Left renal pelvis (tissue), 4 donors: Measurements from ENCODE around the gene N4BP2L1. TPM values are rescaled to one million over a fixed set of nuclear protein-coding genes. Genes with fewer than 3 reads are reported as not detected.

Experiments
- DNase-seq, 4 donors: peaks; one replicate each; pipeline ENCODE4 v3.0.0-alpha.2; 2013; ENCODE audit warnings: low read depth in 4 of 4, low spot score in 3 of 4
- polyA plus RNA-seq, 4 donors: library from polyadenylated mRNA; unstranded; fragments of 120-200 nt; gene quantifications; one replicate each; pipeline ENCODE4 v1.2.1, GENCODE V29; 2013; ENCODE audit not compliant: insufficient read length in 4 of 4

The N4BP2L1 gene
- polyA plus RNA-seq: 10 to 100 TPM; 17.3 to 25.6 (median 20.9) TPM

DNA sequence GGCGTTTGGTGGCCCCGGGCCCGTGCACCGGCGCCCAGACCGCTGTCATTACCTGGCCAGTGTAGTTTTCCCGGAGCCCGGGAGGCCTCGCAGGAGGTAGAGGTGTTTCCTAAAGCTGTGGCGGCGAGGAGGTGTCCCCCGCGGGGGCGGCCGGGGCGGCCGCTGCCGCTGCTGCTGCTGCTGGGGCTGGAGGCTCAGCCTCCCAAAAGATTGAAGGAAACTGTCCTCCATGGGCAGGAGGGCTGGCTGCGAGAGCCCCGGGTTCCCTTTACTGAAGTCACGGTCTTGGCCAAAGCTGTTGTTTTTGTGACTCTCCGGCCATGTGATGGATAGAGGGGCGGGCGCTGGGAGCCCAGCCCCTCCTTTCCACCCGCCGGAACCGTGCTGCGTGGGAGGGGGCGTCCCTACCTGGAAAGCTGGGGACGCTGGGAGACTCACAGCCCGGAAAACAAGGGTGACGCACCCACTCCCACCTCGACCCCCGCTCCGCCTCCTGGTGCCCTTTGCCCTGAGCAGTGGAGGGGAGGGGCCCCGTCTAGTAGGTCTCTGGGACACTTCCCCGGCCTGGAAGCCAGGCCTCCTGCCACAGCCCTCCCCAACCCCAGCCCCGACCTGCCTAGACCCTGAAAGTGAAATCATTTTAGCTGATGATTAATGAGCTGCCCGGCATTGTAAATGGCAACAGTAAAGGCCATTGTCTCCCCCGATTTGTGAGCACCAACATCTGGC, at the start of gene N4BP2L1:
N4BP2L1 (minus strand) TSS at position 279 of the 729 bp plus-strand sequence; CDS start at position 231, 48 bp downstream.
- peak in 3 of 4 donors; percentile 60 to 71 (median 62) for DNase-seq

DNA sequence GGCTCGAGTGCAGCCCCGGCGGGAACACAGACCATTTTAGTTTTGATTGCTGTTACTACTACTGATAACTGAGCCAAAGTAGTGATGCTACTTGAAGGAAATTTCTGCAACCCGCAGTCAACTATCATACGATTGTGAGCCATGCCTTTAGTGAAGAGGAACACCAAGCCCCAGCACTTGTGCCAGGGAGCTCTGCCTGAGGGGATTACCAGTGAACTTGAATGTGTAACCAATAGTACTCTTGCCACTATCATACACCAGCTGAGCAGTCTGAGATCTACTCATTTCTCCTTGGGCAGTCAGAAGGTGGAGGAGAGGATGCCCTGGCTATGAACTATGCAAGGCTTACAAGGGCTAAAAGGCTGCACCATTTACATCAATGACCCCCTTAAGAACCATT, 49.0 kb upstream of the N4BP2L1 start:
- DNase-seq: no peak

DNA sequence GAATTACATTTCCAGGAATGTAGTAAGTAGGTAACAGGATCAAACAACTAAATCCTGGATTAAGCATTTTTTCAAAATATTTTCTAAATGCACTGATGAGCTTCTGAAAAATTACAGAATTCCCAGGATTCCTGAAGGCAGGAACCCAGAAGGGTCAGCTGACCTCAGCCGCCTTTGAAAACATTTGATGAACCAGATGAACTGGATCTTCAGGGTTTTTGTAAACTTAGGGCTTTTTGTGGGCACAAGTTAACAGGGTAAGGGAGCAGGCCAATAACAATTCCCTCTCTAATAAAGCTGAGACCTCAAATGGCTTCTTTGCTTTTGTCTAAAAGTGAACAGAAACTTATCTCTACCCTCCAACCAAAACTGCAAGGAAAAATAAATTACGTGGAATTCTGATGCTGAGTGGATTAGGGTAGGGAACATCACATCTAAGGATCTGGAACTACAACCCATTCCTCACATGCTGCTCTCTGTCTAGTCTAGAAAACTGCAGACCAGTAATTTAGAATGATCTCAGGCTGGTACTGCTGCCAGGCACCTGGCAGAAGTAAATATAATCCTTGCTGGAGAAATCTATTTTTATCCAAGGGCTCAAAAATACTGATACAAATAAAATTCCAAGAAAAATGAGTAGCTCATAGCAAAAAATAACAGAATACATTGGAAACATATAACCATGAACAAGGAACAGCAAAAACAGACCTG, 48.2 kb upstream of the N4BP2L1 start:
- no peak for DNase-seq

DNA sequence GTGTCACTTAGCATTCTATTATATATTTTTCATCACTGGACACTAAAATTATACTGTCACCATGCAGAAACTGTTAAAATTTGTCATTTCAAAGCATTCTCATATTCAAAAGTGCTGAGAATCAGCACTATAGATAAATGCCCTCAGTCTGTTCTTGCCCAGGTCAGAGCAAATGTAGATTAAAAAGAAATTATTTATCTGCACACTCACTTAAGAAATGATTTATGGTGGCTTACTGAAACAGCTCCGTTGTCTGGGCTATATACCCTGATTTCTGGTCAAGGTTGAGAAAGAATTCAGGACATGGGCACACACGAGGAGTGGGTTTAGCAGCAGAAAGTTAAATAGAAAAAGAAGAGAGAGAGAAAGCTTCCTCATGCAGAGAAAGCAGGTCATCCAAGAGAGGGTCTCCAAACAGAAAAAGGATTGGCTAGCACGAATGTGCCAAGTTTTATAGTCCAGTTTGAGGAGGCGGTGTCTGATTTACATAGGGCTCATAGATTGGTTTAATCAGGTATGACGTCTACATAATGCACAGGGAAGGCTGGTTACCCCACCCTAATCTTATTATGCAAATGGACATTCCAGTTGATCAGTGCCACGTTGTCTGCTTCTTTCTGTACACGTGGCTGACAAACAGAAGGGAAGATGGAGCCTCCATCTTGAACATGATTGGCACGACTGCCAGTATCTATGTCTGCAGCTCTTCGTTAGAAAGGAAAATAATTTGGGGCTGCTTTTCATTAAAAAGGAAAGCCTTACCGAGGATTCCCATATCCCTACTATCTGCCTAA, 47.3 kb upstream of the N4BP2L1 start:
- no peak for DNase-seq

DNA sequence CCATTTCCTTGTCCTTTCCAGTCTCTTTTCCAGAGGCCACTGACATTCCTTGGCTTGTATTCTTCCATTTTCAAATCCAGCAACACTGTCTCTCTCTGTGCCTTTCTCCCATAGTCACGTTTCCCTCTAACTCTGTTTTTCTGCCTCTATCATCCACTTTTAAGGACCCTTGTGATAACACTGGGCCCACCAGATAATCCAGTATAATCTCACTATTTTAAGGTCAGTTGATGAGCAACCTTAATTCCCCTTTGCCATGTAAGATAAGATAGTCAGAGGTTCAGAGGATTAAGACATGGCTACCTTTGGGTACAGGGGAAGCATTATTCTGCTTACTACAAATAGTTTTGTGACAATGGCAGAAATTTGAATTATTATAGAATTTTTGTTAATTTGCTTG, 45.7 kb upstream of the N4BP2L1 start:
- DNase-seq: no peak

DNA sequence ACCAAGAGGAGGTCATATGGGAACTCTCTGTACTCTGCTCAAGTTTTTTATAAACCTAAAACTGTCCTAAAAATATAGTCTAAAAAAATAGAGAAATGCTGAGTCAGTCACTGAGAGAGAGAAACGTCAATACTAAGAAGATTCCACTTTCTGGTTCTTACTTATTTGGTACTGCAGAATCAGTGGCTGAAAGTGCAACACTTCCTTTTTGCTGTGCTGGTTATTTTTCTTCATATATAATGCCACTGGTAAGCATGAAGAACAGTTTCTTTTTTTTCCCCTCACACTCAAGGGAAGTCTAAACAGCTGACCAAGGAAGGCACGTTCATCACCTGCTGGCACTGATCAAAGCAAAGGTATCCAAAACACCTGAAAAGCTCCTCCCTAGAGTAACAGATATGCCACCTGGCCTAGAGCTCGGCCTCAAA, 44.3 kb upstream of the N4BP2L1 start:
- no peak for DNase-seq

DNA sequence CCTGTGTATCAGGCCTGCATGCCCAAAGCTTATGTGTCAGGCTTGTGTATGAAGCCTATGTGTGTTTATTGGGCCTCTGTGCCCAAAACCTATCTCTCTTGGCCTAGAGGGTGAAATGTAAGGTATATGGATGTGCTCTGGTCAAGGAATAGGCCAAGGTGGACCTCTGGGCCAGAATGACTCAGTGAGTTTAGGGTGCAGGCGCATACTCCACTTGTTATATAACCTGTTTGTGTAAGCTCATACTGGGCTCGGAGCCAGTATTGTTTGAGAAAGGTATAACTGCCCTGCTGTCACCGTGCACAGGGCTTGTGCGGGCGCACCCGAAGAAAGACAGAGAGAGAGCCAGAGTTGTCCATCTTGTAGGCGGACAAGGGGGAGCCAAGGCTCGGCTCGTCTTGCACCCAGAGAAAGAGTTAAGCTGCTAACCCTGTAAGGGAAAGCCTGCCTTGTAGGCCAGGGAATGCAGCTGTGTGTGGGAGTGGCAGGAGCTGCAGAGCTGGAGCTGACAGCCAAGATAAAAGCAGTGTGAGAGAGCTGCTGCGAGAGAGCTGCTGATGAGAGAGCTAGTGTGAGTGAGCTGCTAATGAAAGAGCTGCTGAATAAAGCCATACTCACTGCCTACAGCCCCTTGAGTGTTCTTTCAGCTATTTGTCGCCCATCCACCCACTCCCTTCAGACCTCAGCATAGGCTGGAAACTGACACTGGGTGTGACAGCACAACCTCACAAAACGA, 43.4 kb upstream of the N4BP2L1 start:
- DNase-seq: peak in 1 of 4 donors; percentile 29

DNA sequence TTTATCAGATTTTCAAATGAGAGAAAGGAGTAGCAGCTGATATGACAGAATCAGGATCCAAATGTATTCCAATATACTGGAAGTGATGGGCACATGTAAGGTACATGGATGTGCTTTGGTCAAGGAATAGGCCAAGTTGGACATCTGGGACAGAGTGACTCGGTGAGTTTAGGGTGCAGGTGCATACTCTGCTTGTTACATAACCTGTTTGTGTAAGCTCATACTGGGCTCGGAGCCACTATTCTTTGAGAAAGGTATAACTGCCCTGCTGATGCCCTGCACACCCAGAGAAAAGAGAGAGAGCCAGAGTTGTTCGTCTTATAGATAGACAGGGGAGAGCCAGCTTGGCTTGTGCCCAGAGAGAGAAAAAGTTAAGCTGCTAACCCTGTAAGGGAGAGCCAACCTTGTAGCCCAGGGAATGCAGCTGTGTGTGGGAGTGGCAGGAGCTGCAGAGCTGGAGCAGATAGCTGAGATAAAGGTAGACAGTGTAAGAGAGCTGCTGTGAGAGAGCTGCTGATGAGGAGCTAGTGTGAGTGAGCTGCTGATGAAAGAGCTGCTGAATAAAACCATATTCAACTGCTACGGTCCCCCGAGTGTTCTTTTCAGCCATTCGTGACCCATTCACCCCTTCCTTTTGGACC, 40.7 kb upstream of the N4BP2L1 start:
- no peak for DNase-seq

DNA sequence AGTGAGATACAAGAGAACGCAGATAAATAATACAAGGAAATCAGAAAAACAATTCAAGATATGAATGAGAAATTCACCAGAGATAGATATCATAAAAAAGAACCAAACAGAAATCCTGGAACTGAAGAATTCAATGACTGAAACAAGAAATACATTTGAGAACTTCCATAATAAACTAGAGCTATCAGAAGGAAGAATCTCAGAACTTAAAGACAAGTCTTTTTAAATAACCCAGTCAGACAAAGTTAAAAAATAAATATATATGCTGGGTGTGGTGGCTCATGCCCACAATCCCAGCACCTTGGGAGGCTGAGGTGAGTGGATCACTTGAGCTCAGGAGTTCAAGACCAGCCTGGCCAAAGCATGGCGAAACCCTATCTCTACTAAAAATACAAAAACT, 28.7 kb upstream of the N4BP2L1 start:
- DNase-seq: no peak

DNA sequence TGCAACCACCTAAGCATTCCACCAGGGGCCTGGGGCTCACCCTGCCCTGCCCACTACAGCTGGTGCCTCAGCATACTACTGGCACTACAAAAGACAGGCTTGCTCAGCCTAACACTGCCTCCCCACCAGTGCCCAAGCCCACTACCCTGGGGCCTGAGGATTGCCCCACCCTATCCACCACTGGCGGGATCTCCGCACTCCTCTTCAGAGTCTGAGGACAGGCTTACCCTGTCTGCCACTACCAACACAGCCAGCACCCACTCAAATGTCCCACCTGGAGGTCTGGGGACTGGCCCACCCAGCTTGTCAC, 27.6 kb upstream of the N4BP2L1 start:
- DNase-seq: no peak

DNA sequence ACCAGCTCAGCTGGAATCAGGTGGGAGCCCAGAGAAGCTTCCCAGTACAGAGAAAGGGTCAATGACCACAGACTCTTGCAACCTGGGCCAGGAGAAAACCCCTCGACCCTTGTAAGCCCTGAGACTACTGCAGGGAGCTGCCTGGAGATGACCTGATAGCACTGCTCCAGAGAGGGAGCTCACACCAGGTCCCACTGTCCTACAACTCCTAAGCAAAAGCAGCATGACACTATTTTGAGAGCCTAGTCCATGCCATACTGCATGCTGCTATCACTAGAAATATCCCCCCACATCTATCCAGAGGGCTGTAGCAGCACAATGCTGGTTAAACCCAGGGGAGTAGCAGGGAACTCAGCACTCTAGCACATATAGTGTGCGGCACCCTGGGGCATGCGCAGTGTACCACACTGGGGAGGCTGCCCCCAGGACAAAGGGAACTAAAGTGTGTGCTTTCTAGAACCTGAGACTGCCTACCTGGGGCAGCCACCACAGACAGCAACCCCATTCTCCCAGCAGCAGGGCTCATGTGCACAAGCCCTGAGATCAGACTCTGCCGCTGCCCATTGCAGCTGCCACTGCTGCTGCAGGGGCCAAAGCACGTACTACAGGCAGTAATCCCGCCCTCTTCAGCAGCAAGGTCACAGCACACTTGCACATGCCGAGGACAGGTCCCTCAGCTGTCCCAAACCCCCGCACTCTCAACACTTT, 27.1 kb upstream of the N4BP2L1 start:
- DNase-seq: no peak

DNA sequence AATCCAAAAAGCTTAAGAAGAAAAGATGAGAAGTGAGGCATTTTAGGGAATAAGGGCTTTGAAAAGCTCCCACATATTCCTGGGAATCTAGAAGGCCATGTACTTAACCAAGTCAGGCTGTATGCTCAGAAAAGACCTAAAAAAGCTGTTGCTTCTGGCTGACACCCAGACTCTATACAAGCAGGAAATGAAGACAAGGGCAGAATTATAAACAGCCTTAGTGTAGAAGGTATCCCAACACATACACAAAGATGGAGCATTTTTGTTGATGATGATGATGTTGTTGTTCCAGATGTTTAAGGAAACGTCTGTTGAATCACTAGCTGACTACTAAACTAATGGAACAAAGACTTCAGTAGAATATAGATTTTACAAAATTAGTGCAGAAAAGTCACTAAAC, 26.1 kb upstream of the N4BP2L1 start:
- no peak for DNase-seq

DNA sequence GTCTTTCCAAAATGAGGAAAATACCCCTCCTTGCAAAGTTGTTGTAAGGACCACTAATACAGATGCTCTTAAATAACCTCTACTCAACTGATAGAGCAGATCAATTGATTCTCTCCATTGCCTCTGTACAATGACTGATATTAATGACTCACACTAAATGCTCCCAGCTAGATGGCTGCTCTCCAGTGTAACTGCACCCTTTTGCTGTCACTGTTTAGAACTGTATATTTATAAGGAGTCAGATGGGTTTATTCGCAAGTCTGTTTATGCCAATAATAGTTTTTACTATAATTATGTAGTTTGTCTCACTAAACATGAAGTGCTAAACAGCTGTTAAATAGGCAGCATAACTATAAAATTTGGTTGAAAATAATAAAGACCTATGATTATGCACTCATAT, 21.0 kb upstream of the N4BP2L1 start:
- no peak for DNase-seq

DNA sequence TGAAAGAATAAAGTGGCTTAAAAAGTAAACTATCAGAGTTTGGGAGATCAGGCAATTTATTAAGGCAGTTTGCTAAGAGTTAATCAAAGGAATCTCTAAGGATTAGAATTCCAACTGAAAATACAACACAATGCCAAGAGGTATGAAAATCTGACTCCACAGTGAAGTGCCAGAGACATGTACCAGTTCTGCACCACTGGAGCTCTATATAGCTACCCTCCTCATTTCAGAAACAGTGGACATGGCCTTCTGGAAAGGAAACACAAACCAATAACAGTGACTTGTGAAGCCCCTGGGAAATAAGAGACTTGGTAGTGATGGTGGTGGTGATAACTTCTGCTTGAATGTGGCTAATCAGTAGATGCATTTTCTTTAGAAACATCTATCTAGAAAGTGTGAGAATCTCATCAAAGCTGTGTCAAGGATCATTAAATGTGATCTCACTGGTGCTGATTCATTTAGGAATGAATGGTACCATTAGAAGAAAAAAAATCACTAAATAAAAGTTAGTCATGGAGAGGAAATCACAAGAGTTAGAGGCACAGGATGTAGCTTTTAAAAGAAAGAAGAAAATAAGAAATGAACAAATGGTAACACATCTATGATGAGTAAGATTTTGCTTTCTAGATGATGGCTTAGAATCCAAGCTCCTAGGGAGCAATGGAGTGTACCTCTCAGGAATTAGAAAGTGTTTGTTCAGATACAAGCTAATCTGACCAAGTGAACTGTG, 20.1 kb upstream of the N4BP2L1 start:
- no peak for DNase-seq

DNA sequence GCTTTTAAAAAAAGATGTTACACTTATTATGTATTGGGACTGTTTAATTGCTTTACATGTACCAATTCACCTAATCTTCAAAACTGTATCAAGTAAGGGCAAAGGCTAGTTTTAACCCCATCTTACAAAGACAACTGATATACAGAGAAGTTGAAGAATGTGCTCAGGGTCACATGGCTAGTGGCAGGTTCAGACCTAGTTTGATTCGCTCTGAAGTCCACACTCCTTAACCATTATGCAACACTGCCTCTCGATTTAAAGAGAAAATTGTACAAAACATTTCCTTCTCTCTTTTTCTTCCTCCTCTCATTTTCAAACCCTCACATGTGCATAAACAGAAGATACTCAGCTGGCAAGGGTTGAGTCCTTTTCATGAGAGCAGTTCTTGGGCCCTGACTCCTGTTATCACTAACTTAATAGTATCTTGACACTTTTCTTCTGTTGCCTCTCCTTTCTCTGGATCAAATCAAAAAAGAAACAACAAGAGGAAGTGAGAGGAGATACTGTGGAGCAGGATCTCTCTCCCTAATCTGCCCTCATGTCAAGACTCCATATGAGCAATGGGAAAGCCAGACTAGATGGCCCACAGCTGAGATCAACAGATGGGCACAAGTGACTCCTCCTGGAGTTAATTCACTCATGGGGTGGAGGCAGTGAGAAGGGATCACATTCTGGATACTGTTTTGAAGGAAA, 19.0 kb upstream of the N4BP2L1 start:
- DNase-seq: no peak

DNA sequence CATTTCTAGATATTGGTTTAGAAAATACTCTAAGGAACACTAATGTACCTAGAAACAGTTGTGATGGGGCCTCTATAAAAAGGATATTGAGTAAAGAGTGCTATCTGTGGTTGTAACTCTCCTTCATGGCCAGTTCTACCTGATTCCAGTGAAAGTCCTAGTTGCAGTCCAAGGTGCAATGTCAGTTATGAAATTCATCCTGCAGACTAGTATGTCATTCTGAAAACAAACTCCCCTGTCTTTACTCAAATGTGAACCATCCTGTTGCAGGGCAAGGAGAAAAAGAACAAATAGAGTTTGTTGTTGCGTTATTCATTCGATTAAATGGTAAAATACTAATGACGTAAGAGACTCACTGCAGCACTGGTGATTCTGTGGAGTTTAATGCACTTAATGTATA, 18.3 kb upstream of the N4BP2L1 start:
- DNase-seq: no peak

DNA sequence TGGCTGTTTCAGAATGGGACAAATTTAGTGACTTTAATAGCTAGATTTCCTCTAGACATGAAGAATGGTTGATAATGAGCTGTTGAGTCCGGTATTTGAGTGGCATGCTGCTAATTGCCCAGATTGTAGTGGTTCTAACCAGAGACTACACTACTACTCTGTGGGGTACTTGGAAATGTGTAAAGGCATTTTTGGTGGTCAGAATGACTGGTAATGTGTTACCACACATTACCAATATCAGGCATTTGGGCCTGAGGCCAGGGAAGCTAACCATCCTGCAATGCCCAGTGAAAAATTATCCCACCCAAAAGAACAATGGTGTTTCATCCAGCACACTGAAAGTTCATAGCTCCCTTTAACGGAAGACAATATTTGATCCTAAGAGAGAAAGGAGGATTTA, 17.5 kb upstream of the N4BP2L1 start:
- no peak for DNase-seq

DNA sequence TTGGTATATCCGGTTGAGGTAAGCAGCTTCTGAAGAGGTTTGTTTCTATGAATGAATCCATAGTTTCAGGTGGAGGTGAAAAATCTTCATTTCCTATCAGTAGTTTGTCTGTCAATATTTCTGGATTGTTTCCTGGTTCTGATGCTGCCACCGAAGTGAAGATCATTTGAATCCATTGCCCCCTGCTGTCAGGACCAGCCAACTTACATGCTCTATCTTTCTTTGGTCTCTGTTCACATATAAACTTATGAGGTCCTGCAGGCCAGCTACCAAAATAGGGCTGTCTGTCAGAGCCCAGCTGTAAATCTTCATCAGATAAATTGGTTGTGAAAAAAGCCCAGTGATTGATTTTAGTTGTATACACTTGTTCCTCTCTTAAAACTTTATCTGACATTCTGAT, 15.2 kb upstream of the N4BP2L1 start:
- no peak for DNase-seq

DNA sequence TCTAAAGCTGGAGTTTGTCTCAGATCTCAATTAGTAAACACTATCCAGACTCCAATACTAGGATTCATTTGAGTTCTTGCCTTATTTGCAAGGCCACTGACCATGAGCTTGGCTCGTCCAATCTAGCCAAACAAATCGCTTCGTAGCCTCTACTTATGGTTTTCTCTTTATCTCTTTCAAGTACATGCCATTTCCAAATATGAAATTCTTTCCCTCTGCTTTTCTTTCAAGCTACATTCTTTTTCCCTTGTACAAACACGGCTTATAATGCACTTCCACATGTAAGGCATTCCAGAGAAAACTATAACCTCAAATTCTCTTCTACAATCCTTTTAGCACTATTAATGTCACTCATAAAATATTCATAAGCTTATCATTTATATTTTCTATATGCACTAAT, 10.9 kb upstream of the N4BP2L1 start:
- no peak for DNase-seq
